Fibroblast of pulmonary artery (primary cell): Measurements from ENCODE around the gene CPT1C.

Experiments used
- DNase-seq: peaks from one replicate; pipeline ENCODE4 v3.0.0-alpha.2; 2010; ENCODE audit warnings: low read depth
- H3K4me3 ChIP-seq: replicated peaks from 2 replicates; pipeline ENCODE4 v1.5.1; 2011; ENCODE audit warnings: low read depth, mild to moderate bottlenecking, control low read depth, low read length, moderate library complexity
- CTCF ChIP-seq: IDR thresholded peaks from 2 replicates; pipeline ENCODE4 v1.5.1; 2011; ENCODE audit warnings: mild to moderate bottlenecking, control low read depth, low read length, inconsistent platforms; ENCODE audit errors: missing control alignments

CPT1C gene

GRCh38 chr19:49662011-49662410 is 28.9 kb upstream of the CPT1C start:
- TF ChIP-seq CTCF = no peak
- no peak for DNase-seq
- H3K4me3 ChIP-seq = no peak overlapping the region

DNA sequence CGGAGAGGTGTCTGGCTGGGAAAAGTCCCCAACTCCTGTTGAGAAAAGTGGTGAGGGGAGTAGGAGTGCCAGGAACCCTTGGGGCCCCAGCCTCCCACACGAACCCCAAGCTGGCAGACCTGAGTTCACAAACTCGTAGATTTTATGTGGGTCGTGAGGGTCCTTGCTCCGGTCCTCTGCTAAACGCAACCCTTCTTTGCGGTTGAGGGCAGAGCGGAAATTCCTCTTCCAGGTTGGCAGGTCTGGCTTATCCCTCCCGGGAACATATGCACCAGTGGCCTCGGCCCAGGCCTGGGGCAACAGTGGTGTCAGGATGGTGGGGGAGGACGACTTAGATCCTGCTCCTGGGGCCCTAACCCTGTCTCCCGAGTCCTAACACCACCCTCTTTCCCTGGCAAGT is 27.7 kb upstream of the CPT1C start:
- TF ChIP-seq CTCF = no peak
- DNase-seq = no peak
- no peak overlapping the region for H3K4me3 ChIP-seq

GRCh38 chr19:49664171-49665035 is 26.5 kb upstream of the CPT1C start:
- peak overlapping the region; percentile 79 for H3K4me3 ChIP-seq
- TF ChIP-seq CTCF = no peak
- peak; percentile 78 for DNase-seq

DNA sequence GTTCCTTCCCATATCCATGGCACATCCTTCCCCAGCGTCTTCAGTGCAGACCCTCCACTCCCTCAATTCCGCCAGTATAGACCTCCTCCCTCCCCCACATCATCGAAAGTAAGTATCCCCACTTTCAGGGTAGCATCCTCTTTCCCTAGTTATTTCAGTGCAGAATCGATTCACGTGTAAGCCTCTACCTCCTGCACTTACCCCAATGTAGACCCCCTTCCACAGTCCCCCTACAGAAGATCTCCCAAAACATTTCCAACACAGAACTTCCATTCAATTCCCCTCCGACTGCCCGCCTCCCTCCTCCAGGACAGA is 25.9 kb upstream of the CPT1C start:
- H3K4me3 ChIP-seq = peak overlapping the region; percentile 79
- no peak for TF ChIP-seq CTCF
- no peak for DNase-seq

- peak; percentile 97 for DNase-seq
- H3K4me3 ChIP-seq = peak within 1 kb of the TSS; percentile 79
- no peak for TF ChIP-seq CTCF
Measured at GRCh38 chr19:49665351-49666119, 25.4 kb upstream of the CPT1C start, which contains the start of the genes BCL2L12 and IRF3. BCL2L12 (plus strand) TSS chr19:49665933; CDS start chr19:49666693, 760 bp downstream. IRF3 (minus strand) TSS chr19:49665857; CDS start chr19:49664838, 1,019 bp downstream.

GRCh38 chr19:49666120-49666444 is 24.8 kb upstream of the CPT1C start:
- DNase-seq = no peak
- no peak for TF ChIP-seq CTCF
- H3K4me3 ChIP-seq = peak overlapping the region; percentile 79

DNA sequence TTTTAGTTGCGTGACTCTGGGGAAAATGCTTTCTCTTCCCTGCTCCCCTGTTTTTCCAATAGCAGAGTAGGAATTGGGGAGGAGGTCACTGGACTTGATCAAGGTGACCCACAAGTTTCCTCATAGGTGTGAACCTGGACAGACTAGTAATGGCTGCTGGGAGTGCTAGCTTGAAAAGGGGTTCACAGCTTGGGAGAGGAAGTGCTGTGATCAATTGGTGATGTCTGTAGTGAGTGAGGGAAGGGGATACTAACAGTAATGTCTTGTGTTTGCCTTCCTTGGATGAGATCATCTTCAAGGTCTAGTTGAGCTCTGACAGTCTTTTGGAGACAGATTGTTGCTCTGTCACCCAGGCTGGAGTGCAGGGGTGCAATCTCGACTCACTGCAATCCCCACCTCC is 23.4 kb upstream of the CPT1C start:
- TF ChIP-seq CTCF = no peak
- DNase-seq = no peak
- H3K4me3 ChIP-seq = no peak overlapping the region
